Lower lobe of right lung (tissue), 2 donors: ENCODE data around the gene COL4A1. TPM values are rescaled to one million over a fixed set of nuclear protein-coding genes. Genes with fewer than 3 reads are reported as not detected.
A peak's percentile ranks its signal among the peaks of the same experiment; 100 is the strongest.

Experiments
- ATAC-seq, 2 donors: fragments of 200-7000 bp; cut with Tn5 transposase; one replicate each; pipeline ENCODE4 v1.9.1; 2020 to 2022; ENCODE audit warnings: mild to moderate bottlenecking in 2 of 2, moderate library complexity in 2 of 2
- DNase-seq: peaks from one replicate; pipeline ENCODE4 v3.0.0-alpha.2; 2020
- H3K27ac ChIP-seq: fragments of 200-600 bp; one replicate; pipeline ENCODE4 v1.8.0; 2022
- H3K27me3 ChIP-seq: fragments of 200-600 bp; one replicate; pipeline ENCODE4 v1.8.0; 2022; ENCODE audit warnings: low read depth
- H3K36me3 ChIP-seq: fragments of 200-600 bp; one replicate; pipeline ENCODE4 v1.8.0; 2022; ENCODE audit warnings: mild to moderate bottlenecking
- H3K4me1 ChIP-seq: fragments of 200-600 bp; one replicate; pipeline ENCODE4 v1.8.0; 2022
- H3K4me3 ChIP-seq: fragments of 200-600 bp; one replicate; pipeline ENCODE4 v1.8.0; 2022; ENCODE audit warnings: mild to moderate bottlenecking
- H3K9me3 ChIP-seq: fragments of 200-600 bp; one replicate; pipeline ENCODE4 v1.8.0; 2022
- CTCF ChIP-seq: fragments of 200-600 bp; IDR thresholded peaks from one replicate; pipeline ENCODE4 v1.8.0; 2022; ENCODE audit warnings: antibody characterized with exemption, mild to moderate bottlenecking
- intact Hi-C: fragments of 100-400 bp; cut with DNase I; formaldehyde crosslinking; loops from one replicate; pipeline ENCODE4 v1.11.0; 2022
- total RNA-seq: library from RNA; stranded (reverse); fragmentation: NEBNext Ultra II Directional; extraction: Animal tissue kit (Norgen Biotek cat#: 25700); gene quantifications from one replicate; pipeline ENCODE4 v1.2.1, GENCODE V29; 2021
- donor health status: DM: no; HTN: yes; CAD: no; lungs with severe emphysema.

COL4A1 gene
- total RNA-seq, 1 donor from 2014 or later, result 161 TPM

GRCh38 chr13:110216398-110217041, 90.4 kb downstream of the COL4A1 start:
- H3K4me3 ChIP-seq, result no peak overlapping the region
- H3K36me3 ChIP-seq, result peaks cover 17% of the 10 kb centered on the region
- intact Hi-C loops, result no loop called here
- TF ChIP-seq CTCF, result no peak
- ATAC-seq (peak; percentile 18 to 44), DNase-seq (no peak)
- H3K27me3 ChIP-seq, result no peaks in the 10 kb centered on the region
- no peaks in the 10 kb centered on the region for H3K9me3 ChIP-seq
- H3K27ac ChIP-seq, result peak overlapping the region; percentile 46
- H3K4me1 ChIP-seq, result peaks cover 36% of the 10 kb centered on the region

- DNase-seq, result no peak
- ATAC-seq, result no peak
- no peak overlapping the region for H3K4me3 ChIP-seq
- peaks cover 32% of the 10 kb centered on the region for H3K4me1 ChIP-seq
- no peaks in the 10 kb centered on the region for H3K27me3 ChIP-seq
- H3K9me3 ChIP-seq, result no peaks in the 10 kb centered on the region
- intact Hi-C loops, result no loop called here
- TF ChIP-seq CTCF, result no peak
- H3K36me3 ChIP-seq, result peaks cover 23% of the 10 kb centered on the region
- peak overlapping the region; percentile 25 for H3K27ac ChIP-seq
Observed at GRCh38 chr13:110216006-110216397, 91.0 kb downstream of the COL4A1 start.

DNA sequence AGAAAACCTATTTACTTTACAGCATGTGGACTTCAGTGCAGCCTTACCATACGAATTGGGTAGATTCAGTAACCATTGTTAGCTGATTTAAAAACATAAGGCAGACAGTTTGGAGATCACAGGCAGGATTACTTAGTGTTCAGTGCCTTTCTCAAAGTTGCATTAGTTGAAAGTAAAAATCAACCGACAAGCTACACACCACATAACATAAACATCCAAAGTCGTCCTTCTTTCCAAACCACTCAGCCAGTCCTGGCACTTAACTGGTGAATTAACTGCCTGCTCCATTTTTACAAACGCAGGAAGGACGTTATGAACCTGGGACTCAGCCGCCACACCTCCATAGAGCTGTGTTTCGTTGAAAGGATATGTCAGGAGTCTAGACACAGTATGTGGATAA, 91.4 kb downstream of the COL4A1 start:
- peak overlapping the region; percentile 25 for H3K27ac ChIP-seq
- DNase-seq, result no peak
- peaks cover 28% of the 10 kb centered on the region for H3K4me1 ChIP-seq
- H3K27me3 ChIP-seq, result no peaks in the 10 kb centered on the region
- no peaks in the 10 kb centered on the region for H3K9me3 ChIP-seq
- peaks cover 27% of the 10 kb centered on the region for H3K36me3 ChIP-seq
- H3K4me3 ChIP-seq, result no peak overlapping the region
- no peak for ATAC-seq
- TF ChIP-seq CTCF, result no peak
- intact Hi-C loops, result no loop called here

DNA sequence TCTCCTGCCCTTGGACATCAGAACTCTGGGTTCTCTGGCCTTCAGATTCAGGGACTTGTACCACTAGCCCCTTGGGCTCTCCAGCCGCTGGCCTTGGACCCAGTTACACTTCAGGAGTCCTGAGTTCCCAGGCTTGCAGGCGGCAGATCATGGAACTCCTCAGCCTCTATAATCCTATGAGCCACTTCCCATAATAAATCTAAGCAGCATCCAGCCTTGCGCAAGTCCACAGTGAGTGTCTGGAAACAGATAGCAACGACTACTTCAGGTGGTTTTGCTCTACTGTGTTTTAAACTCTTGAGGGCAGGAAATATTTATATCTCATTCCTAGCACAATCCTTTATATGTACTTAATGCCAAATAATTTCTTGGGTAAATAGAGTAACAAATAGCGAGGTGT, 92.3 kb downstream of the COL4A1 start:
- intact Hi-C loops, result no loop called here

GRCh38 chr13:110213461-110214074, 93.4 kb downstream of the COL4A1 start:
- Histone ChIP-seq H3K9me3 (no peaks in the 10 kb centered on the region), H3K4me1 (peaks cover 27% of the 10 kb centered on the region), H3K27me3 (no peaks in the 10 kb centered on the region), H3K27ac (no peak overlapping the region), H3K4me3 (no peak overlapping the region), H3K36me3 (peaks cover 45% of the 10 kb centered on the region)
- intact Hi-C loops, result no loop called here
- DNase-seq, result no peak
- no peak for ATAC-seq
- TF ChIP-seq CTCF, result no peak

More for the DNA sequence above, 92.3 kb downstream of the COL4A1 start:
- Histone ChIP-seq H3K27me3 (no peaks in the 10 kb centered on the region), H3K36me3 (peaks cover 34% of the 10 kb centered on the region), H3K27ac (no peak overlapping the region), H3K4me3 (no peak overlapping the region), H3K4me1 (peaks cover 27% of the 10 kb centered on the region), H3K9me3 (no peaks in the 10 kb centered on the region)
- DNase-seq, result no peak
- no peak for TF ChIP-seq CTCF
- no peak for ATAC-seq
